ENCODE data around the gene POU3F1. TPM values are rescaled to one million over a fixed set of nuclear protein-coding genes. Genes with fewer than 3 reads are reported as not detected.

POU3F1 gene
- total RNA-seq, 1 donor from 2014 or later, result 16.5 TPM

GRCh38 chr1:38000529-38001455 is 45.8 kb downstream of the POU3F1 start:
- H3K79me2 ChIP-seq (ENCODE audit: low read depth), result peaks cover 34% of the 10 kb centered on the region
- peak overlapping the region; percentile 61 for H3K4me2 ChIP-seq
- H4K20me1 ChIP-seq (ENCODE audit: low read depth), result peaks cover 11% of the 10 kb centered on the region
- H3K27ac Mint-ChIP-seq, result peak overlapping the region; percentile 96
- H3K36me3 ChIP-seq, result no peaks in the 10 kb centered on the region
- peak overlapping the region; percentile 21 for H3K9ac ChIP-seq
- H3K9me3 Mint-ChIP-seq, result no peaks in the 10 kb centered on the region
- H3K27me3 Mint-ChIP-seq (ENCODE audit: insufficient read depth, low read depth), result peaks cover 2% of the 10 kb centered on the region
- H3K4me1 Mint-ChIP-seq, result peaks cover 52% of the 10 kb centered on the region
- TF ChIP-seq CTCF (IDR thresholded peaks at IDR 0.05), result no peak
- no peak for TF ChIP-seq EZH2 (IDR thresholded peaks at IDR 0.05)
- no peak for TF ChIP-seq EZH2phosphoT487 (IDR thresholded peaks at IDR 0.05)
- peaks cover 6% of the 10 kb centered on the region for H3K36me3 Mint-ChIP-seq
- peaks cover 38% of the 10 kb centered on the region for H3K4me1 ChIP-seq
- peaks cover 6% of the 10 kb centered on the region for H3F3A ChIP-seq (ENCODE audit: low read depth)
- peak overlapping the region; percentile 70 for H3K27ac ChIP-seq
- no peak overlapping the region for H3K4me3 ChIP-seq
- peak overlapping the region; percentile 44 for H3K4me3 Mint-ChIP-seq
- DNase-seq (ENCODE audit: low spot score), result peak; percentile 56
- H2AFZ ChIP-seq (replicated peaks), result no peak overlapping the region
- H3K9me3 ChIP-seq (ENCODE audit: low read depth), result no peaks in the 10 kb centered on the region
- no peaks in the 10 kb centered on the region for H3K27me3 ChIP-seq

- Histone ChIP-seq H3K27ac (peak overlapping the region; percentile 70), H3K4me1 (peaks cover 36% of the 10 kb centered on the region), H3K9me3 (ENCODE audit: low read depth) (no peaks in the 10 kb centered on the region), H3K4me3 (no peak overlapping the region), H3K79me2 (ENCODE audit: low read depth) (peaks cover 34% of the 10 kb centered on the region), H4K20me1 (ENCODE audit: low read depth) (peaks cover 11% of the 10 kb centered on the region), H3F3A (ENCODE audit: low read depth) (peaks cover 8% of the 10 kb centered on the region), H3K36me3 (no peaks in the 10 kb centered on the region), H2AFZ (replicated peaks) (no peak overlapping the region), H3K27me3 (no peaks in the 10 kb centered on the region), H3K9ac (peak overlapping the region; percentile 21), H3K4me2 (peak overlapping the region; percentile 61)
- no peak for TF ChIP-seq EZH2phosphoT487 (IDR thresholded peaks at IDR 0.05)
- H3K36me3 Mint-ChIP-seq, result peaks cover 9% of the 10 kb centered on the region
- no peaks in the 10 kb centered on the region for H3K9me3 Mint-ChIP-seq
- peaks cover 50% of the 10 kb centered on the region for H3K4me1 Mint-ChIP-seq
- peak overlapping the region; percentile 44 for H3K4me3 Mint-ChIP-seq
- peak overlapping the region; percentile 96 for H3K27ac Mint-ChIP-seq
- H3K27me3 Mint-ChIP-seq (ENCODE audit: insufficient read depth, low read depth), result peaks cover 2% of the 10 kb centered on the region
- DNase-seq (ENCODE audit: low spot score), result no peak
Measured at GRCh38 chr1:38000233-38000528, 46.4 kb downstream of the POU3F1 start.

- H3F3A ChIP-seq (ENCODE audit: low read depth), result peaks cover 13% of the 10 kb centered on the region
- DNase-seq (ENCODE audit: low spot score), result peak; percentile 39
- Mint-ChIP-seq H3K27ac (peak overlapping the region; percentile 96), H3K9me3 (no peaks in the 10 kb centered on the region), H3K4me3 (peak overlapping the region; percentile 71), H3K36me3 (peaks cover 13% of the 10 kb centered on the region), H3K27me3 (ENCODE audit: insufficient read depth, low read depth) (peaks cover 4% of the 10 kb centered on the region), H3K4me1 (peaks cover 50% of the 10 kb centered on the region)
- TF ChIP-seq CTCF (IDR thresholded peaks at IDR 0.05), result no peak
- TF ChIP-seq EZH2phosphoT487 (IDR thresholded peaks at IDR 0.05), result no peak
- no peak for TF ChIP-seq EZH2 (IDR thresholded peaks at IDR 0.05)
- no peak overlapping the region for H2AFZ ChIP-seq (replicated peaks)
- peak overlapping the region; percentile 61 for H3K4me2 ChIP-seq
- peaks cover 8% of the 10 kb centered on the region for H4K20me1 ChIP-seq (ENCODE audit: low read depth)
- peak overlapping the region; percentile 21 for H3K9ac ChIP-seq
- H3K79me2 ChIP-seq (ENCODE audit: low read depth), result peaks cover 31% of the 10 kb centered on the region
- H3K36me3 ChIP-seq, result no peaks in the 10 kb centered on the region
- peak overlapping the region; percentile 70 for H3K27ac ChIP-seq
- H3K4me1 ChIP-seq, result peaks cover 36% of the 10 kb centered on the region
- H3K27me3 ChIP-seq, result no peaks in the 10 kb centered on the region
- H3K9me3 ChIP-seq (ENCODE audit: low read depth), result no peaks in the 10 kb centered on the region
- no peak overlapping the region for H3K4me3 ChIP-seq
Measured at GRCh38 chr1:37999430-38000232, 47.0 kb downstream of the POU3F1 start.

Data from neural progenitor cell (in vitro differentiated cells).